ENCODE measurements around the gene RAI14.
"Not testable (repeated sequence)": the region's sequence is repeated elsewhere in the genome, so short reads cannot be mapped to it uniquely, and the experiment has no call there.

DNA sequence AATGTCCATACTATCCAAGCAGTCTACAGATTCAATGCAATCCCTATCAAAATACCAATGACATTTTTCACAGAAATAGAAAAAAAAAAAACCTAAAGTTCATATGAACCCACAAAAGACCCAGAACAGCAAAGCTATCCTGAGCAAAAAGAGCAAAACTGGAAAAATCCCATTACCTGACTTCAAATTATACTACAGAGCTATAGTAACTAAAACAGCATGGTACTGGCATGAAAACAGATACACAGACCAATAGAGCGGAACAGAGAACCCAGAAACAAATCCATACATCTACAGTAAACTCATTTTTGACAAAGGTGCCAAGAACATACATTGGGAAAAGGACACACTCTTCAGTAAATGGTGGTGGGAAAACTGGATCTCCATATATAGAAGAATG lies 118.5 kb downstream of the RAI14 start:
- TF ChIP-seq CTCF (conservative IDR thresholded peaks at IDR 0.05 in 1 of 2, IDR thresholded peaks at IDR 0.05 in 1 of 2; ENCODE audit: low read depth in 1 of 2, low read length in 2 of 2); EZH2 (IDR thresholded peaks at IDR 0.05; ENCODE audit: low read length, missing control alignments): not testable (repeated sequence)
